WERI-Rb-1 (cell line): Measurements from ENCODE around the gene USP31.

ENCODE experiments used
- DNase-seq: peaks from one replicate; pipeline ENCODE4 v3.0.0-alpha.2; 2020
- H3K27ac ChIP-seq: fragments of 250-450 bp; sonication (Bioruptor Pico); 2 replicates; pipeline ENCODE4 v1.5.1; 2020; ENCODE audit warnings: mild to moderate bottlenecking, moderate library complexity
- H3K27me3 ChIP-seq: fragments of 250-450 bp; sonication (Bioruptor Pico); 2 replicates; pipeline ENCODE4 v1.5.1; 2021; ENCODE audit warnings: mild to moderate bottlenecking, low read depth, moderate library complexity; ENCODE audit not compliant: insufficient read depth, severe bottlenecking
- H3K36me3 ChIP-seq: fragments of 250-450 bp; sonication (Bioruptor Pico); 2 replicates; pipeline ENCODE4 v1.5.1; 2020; ENCODE audit warnings: mild to moderate bottlenecking, moderate library complexity
- H3K4me3 ChIP-seq: 2 replicates; pipeline ENCODE4 v1.5.1; 2011; ENCODE audit warnings: low read depth, mild to moderate bottlenecking, control low read depth, low read length
- H3K9me3 ChIP-seq: fragments of 250-450 bp; sonication (Bioruptor Pico); 2 replicates; pipeline ENCODE4 v1.5.1; 2021; ENCODE audit warnings: mild to moderate bottlenecking, moderate library complexity; ENCODE audit not compliant: severe bottlenecking
- TF ChIP-seq, protein P1 (sequence below): IDR thresholded peaks from 2 replicates; pipeline ENCODE4 v1.5.1; 2011; ENCODE audit warnings: low read depth, mild to moderate bottlenecking, control low read depth, inconsistent platforms, low read length

USP31 gene

DNA sequence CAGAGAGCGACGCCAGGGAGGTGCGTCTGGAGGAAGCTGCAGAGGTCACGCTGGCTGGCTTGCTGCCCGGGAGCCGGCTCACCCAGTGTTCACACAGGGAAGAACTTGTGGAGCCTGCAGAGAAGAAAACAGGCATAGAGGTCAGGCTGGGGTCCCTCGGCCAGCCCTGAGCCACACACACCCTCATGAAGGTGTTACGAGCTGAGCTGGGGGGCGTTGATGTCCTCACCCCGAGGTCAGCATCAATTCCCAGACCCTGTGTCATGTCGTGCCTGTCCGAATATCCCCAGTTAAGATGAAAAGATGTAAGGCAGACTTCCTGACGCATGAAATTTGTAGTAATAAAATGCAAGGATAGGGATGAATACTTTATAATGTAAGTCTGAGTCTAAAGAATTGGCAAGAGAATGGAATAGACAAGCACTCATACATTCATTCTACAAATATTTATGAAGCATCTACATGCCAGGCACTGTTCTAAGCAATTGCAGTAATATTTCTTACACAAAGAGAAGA lies 77.1 kb downstream of the USP31 start:
- Histone ChIP-seq H3K9me3 (no peaks in the 10 kb centered on the region), H3K4me3 (no peak overlapping the region), H3K36me3 (peaks cover 66% of the 10 kb centered on the region), H3K27ac (no peak overlapping the region), H3K27me3 (no peaks in the 10 kb centered on the region)
- TF ChIP-seq, protein P1, sequence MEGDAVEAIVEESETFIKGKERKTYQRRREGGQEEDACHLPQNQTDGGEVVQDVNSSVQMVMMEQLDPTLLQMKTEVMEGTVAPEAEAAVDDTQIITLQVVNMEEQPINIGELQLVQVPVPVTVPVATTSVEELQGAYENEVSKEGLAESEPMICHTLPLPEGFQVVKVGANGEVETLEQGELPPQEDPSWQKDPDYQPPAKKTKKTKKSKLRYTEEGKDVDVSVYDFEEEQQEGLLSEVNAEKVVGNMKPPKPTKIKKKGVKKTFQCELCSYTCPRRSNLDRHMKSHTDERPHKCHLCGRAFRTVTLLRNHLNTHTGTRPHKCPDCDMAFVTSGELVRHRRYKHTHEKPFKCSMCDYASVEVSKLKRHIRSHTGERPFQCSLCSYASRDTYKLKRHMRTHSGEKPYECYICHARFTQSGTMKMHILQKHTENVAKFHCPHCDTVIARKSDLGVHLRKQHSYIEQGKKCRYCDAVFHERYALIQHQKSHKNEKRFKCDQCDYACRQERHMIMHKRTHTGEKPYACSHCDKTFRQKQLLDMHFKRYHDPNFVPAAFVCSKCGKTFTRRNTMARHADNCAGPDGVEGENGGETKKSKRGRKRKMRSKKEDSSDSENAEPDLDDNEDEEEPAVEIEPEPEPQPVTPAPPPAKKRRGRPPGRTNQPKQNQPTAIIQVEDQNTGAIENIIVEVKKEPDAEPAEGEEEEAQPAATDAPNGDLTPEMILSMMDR = no peak
- DNase-seq = no peak

DNA sequence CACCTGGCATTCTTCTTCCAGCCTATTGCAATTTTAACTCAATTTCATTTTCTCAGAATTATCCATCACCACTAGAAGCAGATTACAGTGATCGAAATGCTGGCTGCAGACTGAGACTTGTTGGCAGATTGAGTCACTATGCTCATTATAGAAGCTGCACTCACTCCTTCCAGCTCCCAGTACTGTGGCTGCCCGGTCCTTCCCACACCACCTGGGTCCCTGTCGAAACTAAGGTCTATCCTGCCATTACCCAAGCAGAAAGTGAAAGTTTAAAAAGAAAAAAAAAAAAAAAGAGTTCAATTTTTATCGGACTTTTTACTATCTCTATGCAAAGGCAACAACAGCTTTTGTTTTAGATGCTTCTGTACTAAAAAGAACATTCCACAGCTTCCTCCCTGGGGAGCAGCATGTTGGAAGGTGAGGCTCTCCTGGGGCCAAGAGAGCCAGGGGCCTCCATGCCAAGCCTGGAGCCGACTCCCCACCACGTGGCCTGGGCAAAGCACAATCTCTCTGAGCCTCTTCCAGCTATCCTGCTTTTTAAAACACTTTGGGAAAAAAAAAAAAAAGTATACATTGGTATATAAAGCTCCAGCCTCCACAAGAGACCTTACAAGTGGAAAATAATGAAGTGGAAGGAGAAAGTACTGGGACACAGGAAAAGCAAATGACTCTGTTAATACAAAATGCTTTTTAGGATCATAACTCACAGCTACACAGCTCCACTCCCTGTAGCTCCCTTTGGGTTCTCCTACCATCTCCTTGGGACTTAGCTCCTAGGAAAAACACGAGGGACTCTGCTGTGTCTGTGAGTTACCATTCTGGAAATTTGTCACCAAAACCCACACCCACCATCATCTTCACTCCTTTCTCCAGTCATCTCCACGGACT lies 77.8 kb downstream of the USP31 start:
- Histone ChIP-seq H3K4me3 (no peak overlapping the region), H3K27me3 (no peaks in the 10 kb centered on the region), H3K36me3 (peaks cover 64% of the 10 kb centered on the region), H3K27ac (no peak overlapping the region), H3K9me3 (no peaks in the 10 kb centered on the region)
- DNase-seq = no peak
- TF ChIP-seq, protein P1 = no peak

DNA sequence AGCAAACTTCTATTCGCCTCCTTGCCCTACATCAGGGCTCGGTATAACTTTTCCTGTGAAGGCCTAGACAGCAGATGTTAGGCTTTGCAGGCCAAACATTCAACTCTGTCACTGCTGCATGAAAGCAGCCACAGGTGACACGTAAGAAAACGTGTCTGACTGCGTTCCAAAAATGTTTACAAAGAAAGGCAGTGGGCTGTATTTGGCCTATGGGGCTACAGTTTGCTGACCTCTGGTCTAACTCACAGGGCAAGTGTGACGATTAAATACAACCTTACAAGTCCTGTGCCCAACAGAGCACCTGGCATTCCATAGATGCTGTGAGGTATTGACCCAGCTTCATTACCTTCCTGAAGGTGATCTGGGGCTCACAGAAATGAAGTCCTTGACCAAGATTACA lies 79.4 kb downstream of the USP31 start:
- DNase-seq = no peak
- H3K9me3 ChIP-seq = no peaks in the 10 kb centered on the region
- no peaks in the 10 kb centered on the region for H3K27me3 ChIP-seq
- no peak overlapping the region for H3K27ac ChIP-seq
- H3K4me3 ChIP-seq = no peak overlapping the region
- H3K36me3 ChIP-seq = peaks cover 58% of the 10 kb centered on the region
- TF ChIP-seq, protein P1 = no peak

DNA sequence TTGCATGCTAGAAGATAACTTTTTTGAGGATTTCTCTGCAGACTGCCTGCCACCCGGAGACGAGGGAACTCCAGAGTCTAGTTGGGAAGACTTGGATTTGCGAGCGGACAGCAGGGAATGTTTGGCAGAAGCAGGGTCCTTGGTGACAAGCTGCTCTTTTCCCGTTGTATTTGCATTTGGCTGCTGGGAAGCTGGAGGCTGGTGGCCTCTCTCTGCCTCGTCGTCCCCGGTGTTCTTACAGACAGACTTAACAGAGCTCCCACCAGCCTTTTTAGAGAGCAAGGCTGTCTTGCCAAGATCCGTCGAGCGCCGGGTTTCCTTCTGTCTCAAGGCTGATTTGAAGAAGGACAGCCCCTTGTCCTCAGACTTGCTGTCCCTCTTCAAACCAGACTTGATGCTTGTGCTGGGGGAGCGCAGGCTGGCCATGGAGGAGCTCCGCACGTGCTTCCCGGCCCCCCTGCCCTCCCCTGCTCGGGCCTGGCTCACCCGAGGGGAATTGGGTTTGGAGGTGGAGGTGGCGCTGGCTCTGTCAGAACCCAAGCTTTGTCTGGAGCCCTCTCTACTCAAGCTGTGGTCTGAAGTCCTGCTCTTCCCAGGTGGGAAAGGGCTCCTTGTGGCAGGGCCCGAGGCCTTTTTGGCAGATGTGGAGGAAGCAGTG lies 81.0 kb downstream of the USP31 start:
- Histone ChIP-seq H3K9me3 (no peaks in the 10 kb centered on the region), H3K27me3 (no peaks in the 10 kb centered on the region), H3K4me3 (no peak overlapping the region), H3K36me3 (peaks cover 49% of the 10 kb centered on the region), H3K27ac (no peak overlapping the region)
- TF ChIP-seq, protein P1 = no peak
- no peak for DNase-seq

DNA sequence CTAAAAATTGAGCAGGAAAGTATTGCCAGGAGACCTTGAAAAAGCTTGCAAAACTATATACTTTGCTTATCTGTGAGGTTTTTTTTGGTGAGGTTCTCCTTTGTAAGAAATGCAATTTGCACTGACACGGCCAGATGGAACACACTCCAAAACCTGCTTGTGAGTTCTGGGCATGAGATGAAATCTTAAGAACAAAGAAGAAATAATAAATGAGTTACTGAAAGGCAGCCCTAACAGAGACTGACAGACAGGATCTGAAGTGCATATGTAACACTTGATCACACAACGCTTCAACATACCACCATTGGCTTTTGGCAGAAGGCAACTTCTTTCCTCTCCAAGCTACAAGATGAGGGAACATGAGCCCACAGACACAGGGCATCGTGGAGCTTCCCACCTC lies 82.6 kb downstream of the USP31 start:
- Histone ChIP-seq H3K27me3 (no peaks in the 10 kb centered on the region), H3K9me3 (no peaks in the 10 kb centered on the region), H3K36me3 (peaks cover 37% of the 10 kb centered on the region), H3K4me3 (no peak overlapping the region), H3K27ac (no peak overlapping the region)
- no peak for DNase-seq
- TF ChIP-seq, protein P1 = no peak
